GM23248 (cell line): Measurements from ENCODE around the gene RNU1-1. TPM values are rescaled to one million over a fixed set of nuclear protein-coding genes. Genes with fewer than 3 reads are reported as not detected.
"Not testable (repeated sequence)": the region's sequence is repeated elsewhere in the genome, so short reads cannot be mapped to it uniquely, and the experiment has no call there.

Experiments used
- DNase-seq: peaks from one replicate; pipeline ENCODE4 v3.0.0-alpha.2; 2015
- H2AFZ ChIP-seq: fragments of 200-600 bp; sonication (generic); 2 replicates; pipeline ENCODE4 v1.6.1; 2016; ENCODE audit warnings: antibody characterized with exemption
- H3F3A ChIP-seq: fragments of 200-600 bp; sonication (generic); 2 replicates; pipeline ENCODE4 v1.6.1; 2016; ENCODE audit warnings: mild to moderate bottlenecking, antibody characterized with exemption, mixed run types; ENCODE audit not compliant: insufficient read depth
- H3K27ac ChIP-seq: fragments of 200-600 bp; sonication (generic); 2 replicates; pipeline ENCODE4 v1.5.1; 2016; ENCODE audit warnings: mild to moderate bottlenecking
- H3K27me3 ChIP-seq: fragments of 200-600 bp; sonication (generic); replicated peaks from 2 replicates; pipeline ENCODE4 v1.6.1; 2016; ENCODE audit warnings: mild to moderate bottlenecking; ENCODE audit not compliant: insufficient read depth
- H3K36me3 ChIP-seq: fragments of 200-600 bp; sonication (generic); 2 replicates; pipeline ENCODE4 v1.6.1; 2016; ENCODE audit warnings: low read depth, mild to moderate bottlenecking
- H3K4me1 ChIP-seq: fragments of 200-600 bp; sonication (generic); 2 replicates; pipeline ENCODE4 v1.6.1; 2016; ENCODE audit warnings: mild to moderate bottlenecking; ENCODE audit not compliant: insufficient read depth
- H3K4me2 ChIP-seq: fragments of 200-600 bp; sonication (generic); one replicate; pipeline ENCODE4 v1.6.1; 2016; ENCODE audit warnings: mild to moderate bottlenecking; ENCODE audit not compliant: unreplicated experiment
- H3K4me3 ChIP-seq: fragments of 200-600 bp; sonication (generic); 2 replicates; pipeline ENCODE4 v1.5.1; 2016; ENCODE audit warnings: mild to moderate bottlenecking
- H3K79me2 ChIP-seq: fragments of 200-600 bp; sonication (generic); 2 replicates; pipeline ENCODE4 v1.6.1; 2016; ENCODE audit warnings: mild to moderate bottlenecking; ENCODE audit not compliant: insufficient read depth
- H3K9ac ChIP-seq: fragments of 200-600 bp; sonication (generic); 2 replicates; pipeline ENCODE4 v1.6.1; 2016; ENCODE audit warnings: mild to moderate bottlenecking
- H3K9me2 ChIP-seq: fragments of 200-600 bp; sonication (generic); 2 replicates; pipeline ENCODE4 v1.6.1; 2016; ENCODE audit warnings: mixed run types, mild to moderate bottlenecking, moderate library complexity; ENCODE audit not compliant: insufficient read depth
- H3K9me3 ChIP-seq: fragments of 200-600 bp; sonication (generic); one replicate; pipeline ENCODE4 v1.6.1; 2017; ENCODE audit warnings: low read depth
- H4K20me1 ChIP-seq: fragments of 200-600 bp; sonication (generic); 2 replicates; pipeline ENCODE4 v1.6.0; 2016; ENCODE audit not compliant: insufficient read depth
- EZH2 ChIP-seq: fragments of 200-600 bp; sonication (generic); IDR thresholded peaks from 2 replicates; pipeline ENCODE4 v1.6.1; 2018; ENCODE audit warnings: antibody characterized with exemption, mild to moderate bottlenecking; ENCODE audit not compliant: insufficient read depth, poor library complexity, severe bottlenecking
- EZH2phosphoT487 ChIP-seq: fragments of 200-600 bp; sonication (generic); IDR thresholded peaks from 2 replicates; pipeline ENCODE4 v1.6.1; 2018; ENCODE audit warnings: antibody characterized with exemption, moderate library complexity, mild to moderate bottlenecking, low read depth; ENCODE audit not compliant: insufficient read depth
- WGBS, 2 experiments: methylation state at CpG; one replicate each; pipeline ENCODE4 v1.1.6; 2015 to 2017; ENCODE audit warnings: low lambda C conversion rate in 2 of 2, low coverage in 1 of 2; ENCODE audit errors: missing lambda C conversion rate in 2 of 2; 5-methylcytosine and 5-hydroxymethylcytosine counted together
- in situ Hi-C: fragments of 300-500 bp; cut with MboI; formaldehyde crosslinking; loops from 2 replicates; pipeline ENCODE4 v1.15.0; 2020
- polyA plus RNA-seq: library from polyadenylated mRNA; unstranded; fragments of >200 nt; fragmentation: Nextera tagmentation; extraction: Ambion mirVana; gene quantifications from 2 replicates; pipeline ENCODE4 v1.2.1, GENCODE V29; 2016
- small RNA-seq: library from RNA; depleted of rRNA; stranded (forward); fragments of <200 nt; gene quantifications from one replicate; pipeline ENCODE3, GENCODE V24; 2014; ENCODE audit warnings: low read depth, low replicate concordance
- total RNA-seq: library from RNA; depleted of rRNA; stranded (reverse); fragments of >200 nt; shearing (Covaris generic); gene quantifications from 2 replicates; pipeline ENCODE4 v1.2.3, GENCODE V29; 2014; rRNA removed

The RNU1-1 gene
- total and polyA plus RNA-seq, 2 experiments from 2014 or later = not detected

- in situ Hi-C loops, H3K4me2 ChIP-seq, DNase-seq, H3K27me3 ChIP-seq, H2AFZ ChIP-seq, H3K9ac ChIP-seq, H3K4me3 ChIP-seq, H3F3A ChIP-seq, H3K4me1 ChIP-seq, H3K27ac ChIP-seq, H3K36me3 ChIP-seq, H4K20me1 ChIP-seq, H3K9me2 ChIP-seq, H3K79me2 ChIP-seq, H3K9me3 ChIP-seq: not testable (repeated sequence)
- 100% methylated on average over 2 of the region's 2 CpGs for WGBS, 2 experiments
Measured at GRCh38 chr1:16474891-16475290, 39.2 kb downstream of the RNU1-1 start.

GRCh38 chr1:16474166-16474800, 39.8 kb downstream of the RNU1-1 start:
- DNase-seq = no peak
- Histone ChIP-seq H3K9ac (no peak overlapping the region), H4K20me1 (no peaks in the 10 kb centered on the region), H3F3A (no peaks in the 10 kb centered on the region), H3K4me2 (no peak overlapping the region), H3K27me3 (no peaks in the 10 kb centered on the region), H3K4me3 (no peak overlapping the region), H3K9me3 (no peaks in the 10 kb centered on the region), H3K9me2 (no peaks in the 10 kb centered on the region), H2AFZ (no peak overlapping the region), H3K27ac (no peak overlapping the region), H3K36me3 (peaks cover 4% of the 10 kb centered on the region), H3K4me1 (no peaks in the 10 kb centered on the region), H3K79me2 (no peaks in the 10 kb centered on the region)
- TF ChIP-seq EZH2 = no peak
- no peak for TF ChIP-seq EZH2phosphoT487
- in situ Hi-C loops = no loop called here
- WGBS, 2 experiments = 91 to 92% methylated on average over 23 to 27 of the region's 28 CpGs

DNA sequence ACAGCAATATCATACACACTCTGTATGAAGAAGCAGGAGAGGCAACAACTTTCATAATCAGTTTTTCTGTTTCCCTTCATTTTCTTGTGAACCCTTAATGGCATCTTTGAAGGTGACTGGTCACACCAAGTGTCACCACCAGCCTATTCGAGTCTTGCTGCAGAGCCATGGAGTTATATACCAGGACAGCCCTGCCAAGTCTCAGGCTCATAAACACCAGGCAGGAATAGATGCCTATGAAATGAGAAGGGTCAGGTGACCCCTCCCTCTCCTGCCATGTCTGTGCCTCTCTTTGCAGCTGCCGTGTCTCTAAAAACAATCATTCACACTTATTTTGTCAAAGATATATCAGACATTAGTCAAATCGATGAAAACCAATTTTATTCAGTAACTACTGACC, 45.5 kb downstream of the RNU1-1 start:
- Histone ChIP-seq H3K9me3 (no peaks in the 10 kb centered on the region), H4K20me1 (no peaks in the 10 kb centered on the region), H3K36me3 (peaks cover 2% of the 10 kb centered on the region), H3K27me3 (no peaks in the 10 kb centered on the region), H3K27ac (no peak overlapping the region), H3K4me2 (no peak overlapping the region), H3K79me2 (no peaks in the 10 kb centered on the region), H3K9ac (no peak overlapping the region), H3K4me3 (no peak overlapping the region), H2AFZ (no peak overlapping the region), H3K4me1 (no peaks in the 10 kb centered on the region), H3F3A (0 out of 2 replicates have a peak, but pooled peaks cover 6% of the 10 kb centered on the region), H3K9me2 (no peaks in the 10 kb centered on the region)
- in situ Hi-C loops = no loop called here
- 98 to 100% methylated on average over 3 of the region's 3 CpGs for WGBS, 2 experiments
- TF ChIP-seq EZH2 (no peak), EZH2phosphoT487 (no peak)
- no peak for DNase-seq

- H3K27me3 ChIP-seq = no peaks in the 10 kb centered on the region
- 94% methylated on average over 21 of the region's 21 CpGs for WGBS, 2 experiments
- no peaks in the 10 kb centered on the region for H4K20me1 ChIP-seq
- H3K27ac ChIP-seq = no peak overlapping the region
- TF ChIP-seq EZH2phosphoT487 = no peak
- no peak for TF ChIP-seq EZH2
- H3K9me3 ChIP-seq = no peaks in the 10 kb centered on the region
- no peaks in the 10 kb centered on the region for H3K9me2 ChIP-seq
- no peaks in the 10 kb centered on the region for H3K79me2 ChIP-seq
- no peak for DNase-seq
- 0 out of 2 replicates have a peak, but pooled peaks cover 9% of the 10 kb centered on the region for H3F3A ChIP-seq
- no peaks in the 10 kb centered on the region for H3K4me1 ChIP-seq
- no peak overlapping the region for H2AFZ ChIP-seq
- peaks cover 8% of the 10 kb centered on the region; the same call in 1 of the 2 replicates for H3K36me3 ChIP-seq
- no peak overlapping the region for H3K4me2 ChIP-seq
- in situ Hi-C loops = no loop called here
- H3K4me3 ChIP-seq = no peak overlapping the region
- no peak overlapping the region for H3K9ac ChIP-seq
Measured at GRCh38 chr1:16464917-16465625, 49.0 kb downstream of the RNU1-1 start.

Small RNA genes within 50 kb of the gene (small RNA-seq; reads per million reads assigned to genes)
- gene RNU1-1 = not detected
- not detected for gene RNU1-6P

Other genes starting within 250 kb of the RNU1-1 start
- 20.2 and 27.8 TPM in 2 replicates for gene FBXO42, start 161.8 kb downstream of the RNU1-1 start, total RNA-seq
- 16.9 and 17.1 TPM in 2 replicates for gene FBXO42, start 161.8 kb downstream of the RNU1-1 start, polyA plus RNA-seq
- 78.8 and 92.6 TPM in 2 replicates for gene SZRD1, start 147.0 kb downstream of the RNU1-1 start, total RNA-seq
- 61.1 and 63.8 TPM in 2 replicates for gene SZRD1, start 147.0 kb downstream of the RNU1-1 start, polyA plus RNA-seq
- not detected in 2 replicates for gene SPATA21, start 76.9 kb downstream of the RNU1-1 start, total RNA-seq
- not detected in 2 replicates for gene SPATA21, start 76.9 kb downstream of the RNU1-1 start, polyA plus RNA-seq
- 112 and 117 TPM in 2 replicates for gene NECAP2, start 73.6 kb downstream of the RNU1-1 start, total RNA-seq
- gene NECAP2, start 73.6 kb downstream of the RNU1-1 start, polyA plus RNA-seq = 102 and 106 TPM in 2 replicates
- 18.6 and 41.0 TPM in 2 replicates for gene NBPF1, start 99.3 kb upstream of the RNU1-1 start, total RNA-seq
- 21.2 and 22.5 TPM in 2 replicates for gene NBPF1, start 99.3 kb upstream of the RNU1-1 start, polyA plus RNA-seq
- under 0.01 TPM in 1 of 2 replicates, not detected in the other for gene RNU1-3, start 152.7 kb upstream of the RNU1-1 start, total RNA-seq
- gene RNU1-3, start 152.7 kb upstream of the RNU1-1 start, polyA plus RNA-seq = not detected in 2 replicates
- gene RNU1-4, start 226.2 kb upstream of the RNU1-1 start, total RNA-seq = under 0.01 TPM in 1 of 2 replicates, not detected in the other
- not detected in 2 replicates for gene RNU1-4, start 226.2 kb upstream of the RNU1-1 start, polyA plus RNA-seq